GM08714 (cell line): Measurements from ENCODE around the gene NFATC1.

Source experiments
- H3K4me3 ChIP-seq: fragments of 200-500 bp; sonication (Bioruptor generic); 2 replicates; pipeline ENCODE4 v1.5.1; 2014; ENCODE audit warnings: mild to moderate bottlenecking, low read length, inconsistent platforms
- ZNF274 ChIP-seq: IDR thresholded peaks from 2 replicates; pipeline ENCODE4 v1.6.1; 2012; ENCODE audit warnings: mild to moderate bottlenecking, low read depth, low read length

Gene NFATC1

DNA sequence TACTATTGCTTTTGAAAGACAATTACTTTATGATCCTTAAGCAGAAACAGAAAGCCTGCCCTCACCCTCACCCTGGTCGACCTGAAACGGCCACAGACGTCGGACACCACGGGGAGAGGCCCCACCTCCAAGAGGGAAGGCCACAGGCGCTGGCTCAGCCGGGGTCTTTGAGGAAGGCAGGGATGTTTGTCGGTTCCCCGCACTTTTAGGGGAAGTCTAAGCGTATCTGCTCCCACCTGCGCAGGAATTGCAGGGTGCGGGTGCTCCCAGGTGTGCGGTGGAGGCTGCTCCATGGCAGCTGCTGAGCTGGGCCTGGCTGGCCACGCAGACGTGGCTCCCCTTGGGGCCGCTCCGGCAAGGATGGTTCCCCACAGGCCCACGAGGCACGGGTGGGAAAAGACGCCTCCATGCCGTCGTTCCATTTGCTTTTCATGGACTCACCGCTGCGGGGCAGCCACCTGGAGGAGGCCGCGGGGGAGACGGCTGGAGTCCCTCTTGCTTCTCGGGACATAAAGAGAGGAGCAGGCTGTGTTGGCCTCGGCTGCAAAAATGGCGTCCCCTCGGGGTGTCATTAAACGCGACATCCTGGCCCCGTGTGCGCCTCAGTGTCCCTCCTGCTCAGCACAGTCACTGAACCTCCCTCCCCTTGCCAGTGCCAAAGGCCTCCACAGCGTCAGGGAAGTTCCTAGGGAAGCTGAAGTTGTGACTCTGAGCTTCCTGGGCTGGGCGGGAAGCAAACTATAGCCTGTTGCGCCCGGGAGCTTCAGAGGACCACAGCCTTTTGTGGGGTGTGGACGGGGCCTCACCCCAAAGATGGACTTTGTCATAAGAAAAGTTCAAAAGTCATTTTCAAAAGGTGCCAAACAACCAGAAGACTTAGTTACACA, 63.4 kb downstream of the NFATC1 start:
- TF ChIP-seq ZNF274: no peak
- H3K4me3 ChIP-seq: no peak overlapping the region

DNA sequence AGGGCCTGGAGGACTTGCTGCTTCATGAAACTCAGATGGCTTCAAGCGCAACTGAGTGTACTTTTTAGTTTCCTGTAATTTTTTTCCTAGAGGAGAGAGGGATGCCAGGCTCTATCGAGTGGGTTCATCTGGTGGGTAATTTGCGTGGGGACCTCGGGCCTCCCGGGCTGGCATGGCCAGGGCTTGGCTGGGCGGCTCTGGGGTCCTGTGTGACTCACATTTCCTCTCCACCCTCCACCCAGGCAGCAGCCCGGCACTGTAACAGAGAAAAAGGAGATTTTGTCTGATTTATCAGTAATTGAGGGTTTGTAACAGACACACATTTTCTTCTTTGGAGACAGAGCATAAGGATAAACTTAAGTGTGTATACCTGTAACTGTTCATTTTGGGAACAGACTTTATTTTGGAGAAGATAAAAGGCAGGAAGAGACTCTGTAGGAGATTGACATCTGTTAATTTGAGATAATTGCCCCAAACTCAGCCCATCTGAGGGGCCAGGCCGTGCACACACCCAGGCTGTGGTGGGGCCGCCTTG, 64.3 kb downstream of the NFATC1 start:
- no peak for TF ChIP-seq ZNF274
- H3K4me3 ChIP-seq: peak overlapping the region; percentile 9; the same call in 1 of the 2 replicates

DNA sequence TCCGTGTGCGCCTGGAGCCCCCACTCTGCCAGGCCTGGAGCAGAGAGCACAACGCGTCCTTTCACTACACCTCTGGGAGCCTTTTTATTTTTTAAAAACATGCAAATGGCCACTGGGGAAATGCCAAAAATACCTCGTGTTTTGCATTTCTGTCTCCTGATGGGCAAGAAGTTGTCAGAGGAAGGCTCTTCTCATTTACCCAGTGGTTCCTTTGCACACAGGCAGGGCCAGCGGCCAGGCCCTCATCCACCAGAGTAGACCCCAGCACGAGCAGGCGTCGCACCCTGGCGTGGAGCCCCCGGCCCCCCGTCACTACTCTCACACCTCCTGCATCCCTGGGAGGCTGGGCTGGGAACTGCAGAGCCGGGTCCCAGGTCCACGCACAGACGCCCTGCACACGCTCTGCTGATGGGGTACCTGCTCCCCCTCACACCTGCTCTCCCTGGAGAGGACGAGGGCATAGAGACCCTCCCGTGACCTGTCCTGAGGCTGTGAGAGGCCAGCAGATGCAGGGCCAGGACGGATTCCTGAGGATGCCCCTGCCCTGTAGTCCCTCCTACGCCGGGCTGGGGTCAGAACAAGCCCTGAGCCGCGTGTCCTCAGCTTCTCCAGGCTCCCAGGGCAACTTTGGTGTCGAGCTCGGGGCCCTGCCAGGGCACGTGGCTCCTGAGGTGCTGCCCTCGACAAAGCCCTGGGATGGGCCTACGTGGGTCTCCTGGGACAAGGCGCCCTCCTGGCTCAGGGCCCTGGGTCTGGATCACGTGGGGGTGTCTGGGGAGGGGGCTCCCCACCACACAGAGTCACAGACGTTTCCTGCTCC, 65.0 kb downstream of the NFATC1 start:
- H3K4me3 ChIP-seq: peak overlapping the region; percentile 15; the same call in 1 of the 2 replicates
- no peak for TF ChIP-seq ZNF274

DNA sequence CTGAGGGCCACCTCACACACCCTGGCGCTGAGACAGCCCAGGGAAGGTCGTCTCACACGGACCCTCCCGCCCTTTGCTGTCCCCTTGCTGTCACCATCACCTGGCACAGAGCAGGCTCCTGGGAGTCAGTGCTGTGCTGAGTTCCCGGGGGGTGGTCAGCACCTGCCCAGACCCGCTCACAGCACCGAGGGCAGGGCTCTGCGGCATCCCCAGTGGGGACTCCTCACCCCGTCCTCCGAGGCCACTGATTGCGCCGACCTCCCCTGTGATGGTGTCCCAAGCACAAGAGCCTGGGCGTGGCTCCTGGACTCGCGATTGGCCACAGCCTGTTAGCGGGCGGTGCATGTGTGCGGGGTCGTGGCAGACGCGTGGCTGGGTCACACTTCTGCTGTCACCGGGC, 65.9 kb downstream of the NFATC1 start:
- TF ChIP-seq ZNF274: no peak
- H3K4me3 ChIP-seq: no peak overlapping the region

DNA sequence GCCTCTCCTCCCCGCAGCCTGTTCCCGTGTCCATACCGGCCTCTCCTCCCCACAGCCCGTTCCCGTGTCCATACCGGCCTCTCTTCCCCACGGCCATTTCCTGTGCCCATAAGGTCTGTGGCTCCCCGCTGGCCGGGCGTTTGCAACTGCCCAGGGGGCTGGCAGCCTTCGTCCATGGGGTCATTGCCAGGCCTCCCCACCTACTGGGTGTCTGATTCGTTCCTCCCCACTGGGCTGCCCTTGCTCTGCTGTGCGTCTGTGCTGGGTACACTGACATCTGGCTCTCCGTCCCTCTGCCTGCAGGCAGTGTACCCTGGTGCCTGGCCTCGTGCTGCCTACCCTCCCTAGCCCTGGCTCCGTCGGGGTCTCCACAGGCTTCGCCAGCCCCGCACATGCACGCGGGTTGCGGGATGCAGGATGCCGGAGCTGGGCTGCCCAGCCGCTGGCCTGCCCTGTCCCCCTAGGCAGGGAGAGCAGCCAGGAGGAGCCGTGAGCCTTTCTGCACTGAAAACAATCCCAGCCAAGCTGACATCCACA, 67.8 kb downstream of the NFATC1 start:
- no peak overlapping the region for H3K4me3 ChIP-seq
- TF ChIP-seq ZNF274: no peak

DNA sequence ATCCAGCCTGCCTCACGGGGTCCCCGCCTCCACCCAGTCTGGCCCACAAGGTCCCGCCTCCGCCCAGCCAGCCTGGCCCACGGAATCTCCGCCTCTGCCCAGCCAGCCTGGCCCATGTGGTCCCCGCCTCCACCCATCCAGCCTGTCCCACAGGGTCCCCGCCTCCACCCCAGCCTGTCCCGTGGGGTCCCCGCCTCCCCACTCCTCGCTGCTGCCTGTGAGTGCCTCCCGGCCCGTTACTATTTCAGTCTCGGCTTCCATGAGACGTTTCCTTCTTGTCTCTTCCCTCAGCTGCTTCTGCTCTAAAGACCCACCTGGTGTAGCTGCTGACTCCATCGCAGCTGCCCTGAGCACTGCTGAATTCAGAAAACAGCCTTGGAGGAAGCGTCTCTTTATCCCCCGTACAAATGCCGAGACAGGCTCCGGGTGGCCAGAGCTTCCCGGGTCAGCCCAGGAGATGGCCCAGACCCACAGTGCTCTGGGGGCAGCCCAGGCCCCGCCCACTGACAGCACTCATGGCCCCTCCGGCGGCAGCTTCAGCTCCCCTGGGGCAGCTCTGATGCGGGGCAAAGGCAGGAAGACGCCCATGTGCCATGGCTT, 69.8 kb downstream of the NFATC1 start:
- peak overlapping the region; percentile 45; the same call in 1 of the 2 replicates for H3K4me3 ChIP-seq
- TF ChIP-seq ZNF274: no peak

DNA sequence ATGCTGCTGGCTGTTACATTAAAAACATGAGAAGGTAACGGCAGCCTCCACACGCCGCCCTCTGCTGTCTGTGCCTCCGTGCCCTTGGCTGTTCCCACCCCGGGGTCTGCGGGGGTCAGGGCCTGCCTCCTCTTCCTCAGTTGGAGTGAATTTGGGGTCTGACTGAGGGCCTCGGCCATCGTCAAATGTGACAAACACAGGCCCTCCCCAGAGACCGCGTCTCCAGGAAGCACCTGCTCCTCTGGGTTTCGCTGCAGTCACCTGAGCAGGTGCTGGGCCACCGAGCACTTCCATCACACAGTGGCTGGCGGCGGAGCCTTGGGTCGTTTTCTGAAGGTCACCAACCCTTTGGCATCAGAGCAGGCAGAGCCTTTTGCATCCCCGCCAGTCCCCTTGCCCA, 70.9 kb downstream of the NFATC1 start:
- TF ChIP-seq ZNF274: no peak
- no peak overlapping the region for H3K4me3 ChIP-seq

DNA sequence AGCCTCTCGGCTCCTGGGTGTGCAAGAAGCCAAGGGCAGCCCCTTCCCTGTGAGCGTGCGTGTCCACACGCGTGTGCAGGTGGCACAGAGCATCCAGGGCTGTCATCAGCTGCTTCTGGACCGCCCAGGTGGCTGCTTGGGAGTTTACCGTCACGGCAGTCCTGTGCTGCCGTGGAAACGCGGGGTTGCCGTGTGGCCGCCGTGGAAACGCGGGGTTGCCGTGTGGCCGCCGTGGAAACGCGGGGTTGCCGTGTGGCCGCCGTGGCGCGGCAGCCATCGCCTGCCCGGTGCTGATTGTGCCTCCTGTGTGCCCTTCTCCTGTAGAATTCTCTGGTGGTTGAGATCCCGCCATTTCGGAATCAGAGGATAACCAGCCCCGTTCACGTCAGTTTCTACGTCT, 71.4 kb downstream of the NFATC1 start:
- no peak overlapping the region for H3K4me3 ChIP-seq
- TF ChIP-seq ZNF274: no peak

DNA sequence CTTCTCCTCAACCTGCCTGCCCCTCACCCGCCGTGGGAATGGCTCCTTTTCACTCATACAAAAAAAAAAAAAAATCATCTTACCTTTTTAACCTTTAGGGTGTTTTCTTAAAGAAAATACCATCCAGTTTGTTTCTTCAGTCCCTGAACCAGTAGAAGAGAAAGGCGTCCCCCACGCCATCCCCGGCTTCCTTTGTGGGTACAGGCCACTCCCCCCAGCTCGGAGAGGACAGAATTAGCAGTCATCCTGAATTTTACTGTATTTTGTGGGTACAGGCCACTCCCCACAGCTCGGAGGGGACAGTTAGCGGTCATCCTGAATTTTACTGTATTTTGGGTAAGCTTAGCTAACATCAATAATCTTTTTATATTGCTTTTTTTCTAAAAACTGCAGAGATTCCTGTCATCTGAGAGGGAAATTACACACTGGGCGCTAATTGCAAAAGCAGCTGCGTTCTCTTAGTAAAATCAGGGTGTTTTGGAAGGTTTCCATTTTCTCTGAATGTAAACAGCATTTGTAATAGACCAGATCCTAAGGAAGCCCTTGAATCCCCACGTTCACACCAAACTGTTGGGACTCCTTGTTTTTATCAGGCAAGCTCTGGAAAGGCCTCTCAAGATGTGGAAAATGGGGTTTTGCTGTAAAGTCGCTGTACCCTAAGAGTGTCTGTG, 72.5 kb downstream of the NFATC1 start:
- TF ChIP-seq ZNF274: no peak
- H3K4me3 ChIP-seq: no peak overlapping the region

DNA sequence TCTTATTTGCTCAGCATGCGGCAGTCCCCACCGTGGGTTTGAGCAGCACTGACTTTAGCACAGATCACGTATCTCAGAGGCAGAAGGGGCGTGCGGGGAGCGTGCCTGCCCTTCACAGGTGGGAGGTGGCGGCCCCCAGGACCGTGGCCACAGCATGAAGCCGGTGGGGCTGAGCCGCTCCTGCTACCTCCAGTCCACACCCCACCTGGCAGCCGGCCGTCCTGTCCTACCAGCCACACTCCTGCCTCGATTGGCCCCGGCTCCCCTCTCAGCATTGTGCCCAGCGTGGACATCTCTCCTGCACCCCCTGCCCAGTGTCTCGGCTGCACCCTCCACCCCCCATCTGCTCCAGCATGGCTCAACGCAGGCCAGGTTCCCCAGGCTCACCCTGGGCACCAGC, 73.6 kb downstream of the NFATC1 start:
- no peak overlapping the region for H3K4me3 ChIP-seq
- no peak for TF ChIP-seq ZNF274

DNA sequence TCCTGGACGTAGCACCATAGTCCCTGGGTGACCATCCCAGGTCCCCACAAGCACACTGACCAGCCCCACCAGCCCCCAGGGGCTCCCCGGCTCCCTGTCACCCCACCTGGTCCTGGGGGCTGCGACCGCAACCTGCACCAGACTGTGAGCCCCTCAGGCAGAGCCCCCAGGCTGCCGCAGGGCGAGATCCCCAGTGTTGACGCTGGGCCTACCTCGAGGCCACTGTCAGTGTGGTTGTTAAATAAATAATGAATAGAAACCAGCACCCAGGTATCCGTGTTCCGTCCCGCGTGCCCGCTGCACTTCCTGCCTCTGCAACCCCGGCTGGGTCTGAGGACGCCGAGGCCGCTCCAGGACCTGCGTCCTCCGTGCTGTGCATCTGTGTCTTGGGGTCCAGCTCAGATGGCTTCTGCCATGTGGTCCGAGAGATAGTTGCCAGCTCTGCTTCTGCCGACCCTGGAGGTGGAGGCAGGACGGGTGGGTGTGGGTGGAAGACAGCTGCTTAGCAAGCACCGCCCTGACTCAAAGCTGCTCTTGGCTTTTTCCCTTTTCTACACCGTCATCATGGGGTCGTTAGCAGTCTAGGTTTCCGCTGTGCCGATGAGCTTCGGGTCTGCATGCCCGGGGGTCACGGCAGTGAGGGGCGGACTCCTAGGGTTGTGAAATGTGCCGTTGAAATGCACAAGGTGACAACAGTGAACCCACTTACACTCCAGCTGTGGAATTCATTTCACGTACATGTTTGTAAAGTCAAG, 74.2 kb downstream of the NFATC1 start:
- TF ChIP-seq ZNF274: no peak

DNA sequence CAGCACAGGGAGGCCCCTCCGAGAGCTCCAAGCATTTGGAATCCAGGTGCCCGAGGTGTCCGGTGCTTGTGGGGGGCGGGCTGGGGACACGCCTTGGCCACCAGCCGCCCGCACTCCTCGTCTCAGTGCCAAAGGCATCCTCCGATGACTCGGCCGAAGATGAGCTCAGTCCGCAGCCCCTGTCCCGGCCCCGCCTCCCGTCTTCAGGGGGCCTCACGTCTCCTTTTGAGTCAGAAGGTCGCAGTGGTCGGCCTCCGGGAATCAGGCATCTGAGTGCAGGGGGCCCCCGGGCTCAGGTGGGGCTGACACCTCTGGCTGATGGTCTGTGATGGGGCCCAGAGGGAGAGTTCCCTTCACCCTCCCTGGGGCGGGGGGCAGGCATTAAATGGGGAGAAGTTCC, 74.8 kb downstream of the NFATC1 start:
- TF ChIP-seq ZNF274: no peak
- H3K4me3 ChIP-seq: no peak overlapping the region

More for the DNA sequence above, 74.2 kb downstream of the NFATC1 start:
- no peak overlapping the region for H3K4me3 ChIP-seq

DNA sequence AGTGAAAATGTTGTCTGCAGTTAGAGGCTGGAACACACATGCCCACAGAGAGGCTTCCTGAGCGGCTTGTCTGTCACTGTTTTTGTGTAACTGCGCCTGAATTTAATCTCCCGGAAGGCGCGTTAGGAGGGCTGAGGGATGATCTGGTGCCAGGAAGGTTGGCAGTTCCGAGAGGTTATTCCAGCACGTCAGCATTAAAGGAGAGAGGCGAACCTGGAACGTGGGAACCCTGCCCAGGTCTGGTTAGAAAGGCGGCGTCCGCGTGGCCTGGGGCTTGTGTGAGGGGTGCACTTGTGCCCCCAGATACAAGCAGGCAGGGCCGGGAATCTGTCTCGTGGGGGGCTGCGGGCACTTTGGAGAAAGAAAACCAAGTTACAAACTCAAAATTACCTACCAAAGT, 75.3 kb downstream of the NFATC1 start:
- TF ChIP-seq ZNF274: no peak
- H3K4me3 ChIP-seq: no peak overlapping the region

DNA sequence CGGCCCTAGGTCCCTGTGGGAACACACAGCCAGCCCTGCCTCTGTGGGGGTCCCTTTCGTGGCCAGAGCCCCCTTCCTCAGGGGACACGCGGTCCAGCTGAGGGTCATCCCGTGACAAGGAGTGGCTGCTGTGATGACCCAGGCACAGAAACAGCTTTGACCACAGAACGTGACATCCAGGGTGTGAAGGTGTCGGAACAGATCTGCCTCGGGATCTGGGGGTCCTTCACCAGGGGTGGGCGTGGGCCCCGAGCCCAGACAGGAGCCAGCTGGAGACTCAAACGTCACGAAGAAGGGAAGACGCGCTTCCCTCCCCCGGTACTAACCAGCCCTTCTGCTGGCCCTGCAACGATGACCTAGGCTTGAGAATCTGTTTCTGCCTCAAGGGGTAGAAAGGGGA, 75.9 kb downstream of the NFATC1 start:
- no peak overlapping the region for H3K4me3 ChIP-seq
- no peak for TF ChIP-seq ZNF274
